EH (cell line): Measurements from ENCODE around the gene IFTAP.
A peak's percentile ranks its signal among the peaks of the same experiment; 100 is the strongest.

Experiments used
- DNase-seq: peaks from one replicate; pipeline ENCODE4 v3.0.0-alpha.2; 2015; ENCODE audit warnings: low read depth

The IFTAP gene

GRCh38 chr11:36598051-36598450, 3.7 kb downstream of the IFTAP start, which contains the start of gene RAG2:
Gene RAG2, minus strand, starts transcription at chr11:36598236. Its CDS starts 4,068 bp downstream, at chr11:36594168.
- DNase-seq: no peak

DNA sequence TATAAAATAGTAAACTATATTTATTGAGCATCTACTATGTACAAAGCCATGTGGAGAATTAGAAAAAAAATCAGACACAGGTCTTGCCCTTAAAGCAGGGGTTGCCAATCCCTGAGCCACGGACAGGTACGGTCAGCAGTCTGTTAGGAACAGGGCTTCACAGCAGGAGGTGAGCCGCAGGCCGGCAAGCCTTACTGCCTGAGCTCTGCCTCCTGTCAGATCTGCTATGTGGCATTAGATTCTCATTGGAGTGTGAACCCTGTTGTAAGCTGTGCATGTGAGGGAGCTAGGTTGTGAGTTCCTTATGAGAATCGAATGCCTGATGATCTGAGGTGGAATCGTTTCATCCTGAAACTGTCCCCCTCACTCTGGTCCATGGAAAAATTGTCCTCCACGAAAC, 5.9 kb downstream of the IFTAP start:
- DNase-seq: no peak

DNA sequence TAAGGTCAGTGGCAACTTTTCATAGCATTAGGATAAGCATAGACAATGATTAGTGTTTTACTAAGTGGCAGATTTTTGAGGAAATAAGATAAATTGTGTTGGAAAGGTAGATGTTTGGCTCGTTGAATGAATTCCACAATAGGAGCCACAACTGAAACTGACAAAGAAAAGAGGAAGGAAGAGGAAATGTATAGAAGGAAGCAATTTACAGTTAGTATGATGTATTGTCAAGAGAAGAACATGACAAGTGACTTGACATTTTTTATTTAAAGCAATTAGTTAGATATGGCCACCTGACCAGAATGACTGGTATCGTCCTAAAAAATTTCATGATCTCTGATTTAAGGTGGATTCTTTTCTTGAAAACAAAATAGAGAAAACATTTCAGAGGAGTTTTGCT, 6.9 kb downstream of the IFTAP start:
- DNase-seq: no peak

DNA sequence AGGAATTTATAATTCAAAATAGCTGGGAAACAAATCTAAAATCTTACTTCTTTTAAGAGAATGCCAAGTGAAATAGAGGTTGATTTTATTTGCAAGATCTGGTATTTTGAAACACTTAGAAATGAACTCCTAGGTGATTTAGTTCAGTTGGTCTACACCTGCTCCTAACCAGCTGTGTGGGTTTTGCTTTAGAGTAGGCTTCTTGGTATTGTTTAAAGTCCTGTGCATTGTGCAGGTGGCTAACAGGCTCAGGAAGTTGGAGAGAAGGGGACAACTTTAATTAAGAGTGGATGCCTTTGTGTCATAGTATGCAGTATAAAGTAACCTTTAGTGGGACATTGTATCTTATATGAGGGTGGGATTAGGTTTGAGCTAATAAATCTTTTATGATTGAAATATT, 7.8 kb downstream of the IFTAP start:
- DNase-seq: no peak

GRCh38 chr11:36605221-36606216, 11.2 kb downstream of the IFTAP start:
- DNase-seq: no peak

DNA sequence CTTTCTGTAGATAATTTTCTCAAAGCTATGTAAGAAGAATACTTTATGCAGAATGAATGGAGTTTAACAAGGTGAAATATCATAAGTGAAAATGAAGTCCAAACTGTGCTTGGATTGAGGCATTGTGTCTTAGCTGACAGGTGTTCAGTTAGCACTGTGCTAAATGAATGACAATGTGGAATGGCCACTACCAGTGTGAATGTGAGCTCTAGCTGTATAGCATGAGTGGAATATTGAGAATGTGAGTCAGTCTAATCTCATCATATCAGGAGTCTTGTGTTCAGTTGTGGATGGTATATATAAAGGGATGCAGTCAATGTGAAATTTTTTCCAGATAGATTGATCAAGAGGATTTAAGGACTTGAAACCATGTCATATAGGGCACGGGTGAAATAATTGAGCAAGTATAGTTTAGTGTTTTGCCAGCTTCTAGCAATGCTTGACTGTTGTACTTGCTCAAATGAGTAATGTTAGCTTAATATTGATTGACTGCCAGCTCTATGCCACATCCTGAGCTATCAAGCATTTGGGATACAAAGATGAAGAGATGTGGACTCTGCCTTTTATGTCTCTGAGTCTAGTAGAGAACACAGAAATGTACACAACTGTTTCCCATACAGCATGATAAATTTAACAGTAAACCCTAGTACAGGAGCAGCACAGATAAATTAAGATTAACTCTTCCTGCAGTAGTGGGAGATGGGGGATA, 14.3 kb downstream of the IFTAP start:
- DNase-seq: no peak

DNA sequence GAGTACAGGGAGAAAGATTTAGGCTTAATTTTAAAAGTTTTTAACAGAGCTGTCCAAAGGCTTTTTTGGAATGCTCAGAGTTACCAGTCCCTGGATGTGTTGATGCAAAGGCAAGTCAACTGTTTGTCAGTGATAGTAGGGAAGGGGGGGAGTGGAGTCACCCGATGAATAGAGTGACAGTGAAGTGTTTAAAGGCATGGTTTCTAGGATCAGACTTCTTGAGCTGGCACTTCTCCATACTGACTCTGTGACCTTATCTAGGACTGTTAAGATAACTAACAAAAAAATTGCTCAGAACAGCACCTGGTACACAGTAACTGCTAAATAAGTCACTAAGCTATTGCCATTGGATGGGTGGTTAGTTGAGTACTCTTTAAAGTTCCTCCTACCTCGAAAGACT, 15.1 kb downstream of the IFTAP start:
- DNase-seq: no peak

GRCh38 chr11:36615826-36616225, 21.5 kb downstream of the IFTAP start:
- DNase-seq: no peak

GRCh38 chr11:36617543-36618362, 23.5 kb downstream of the IFTAP start:
- no peak for DNase-seq

DNA sequence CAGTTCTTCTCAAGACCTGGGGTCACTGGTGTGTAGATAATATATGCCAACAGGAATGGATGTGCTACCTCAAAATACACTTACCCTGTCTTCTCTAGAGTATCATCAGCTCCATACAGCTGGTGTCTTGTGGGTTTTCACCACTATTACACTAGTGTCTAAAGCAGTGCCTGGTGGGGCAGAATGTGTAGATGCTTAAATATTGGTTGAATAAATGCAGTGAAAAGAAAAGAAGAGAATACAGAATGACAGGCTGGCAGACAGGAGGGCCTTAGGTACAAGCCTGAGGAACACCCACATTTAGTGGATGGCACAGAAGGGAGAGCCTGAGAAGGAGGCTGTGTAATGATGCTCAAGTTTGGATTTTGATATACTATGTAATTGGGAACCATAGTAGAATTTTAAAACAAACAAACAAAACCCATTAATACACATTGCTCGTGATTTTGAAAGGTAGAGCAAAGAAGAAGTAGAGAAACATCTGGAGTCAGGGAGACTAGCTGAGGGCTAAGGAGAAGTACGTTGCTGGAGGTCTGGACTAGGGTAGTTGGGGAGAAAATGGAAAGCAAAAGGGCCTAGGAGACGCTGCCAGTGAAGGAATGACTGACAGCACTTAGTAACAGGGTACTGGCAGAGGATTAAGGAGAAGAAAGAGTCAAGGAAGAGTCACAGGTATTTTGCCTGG, 24.2 kb downstream of the IFTAP start:
- DNase-seq: no peak

DNA sequence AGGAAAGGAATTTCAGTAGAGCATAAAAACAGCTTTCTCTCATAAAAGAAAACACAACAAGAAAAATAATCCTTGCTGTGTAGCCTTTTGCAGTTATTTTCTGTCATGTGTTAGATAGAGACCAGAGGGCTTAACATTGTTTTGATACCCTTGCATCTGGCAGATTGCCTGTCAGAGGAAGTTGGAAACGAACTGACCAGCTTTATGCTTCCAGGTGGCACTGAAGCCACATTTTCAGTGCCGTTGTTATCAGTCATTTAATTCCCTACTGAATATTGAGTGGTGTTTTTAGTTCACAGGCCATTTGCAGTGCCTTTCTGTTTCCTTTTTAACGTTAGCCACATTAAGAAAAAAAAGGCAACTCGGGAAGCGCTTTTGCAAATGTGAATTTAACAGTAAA, 25.2 kb downstream of the IFTAP start:
- peak; percentile 1 for DNase-seq

GRCh38 chr11:36620246-36620645, 25.9 kb downstream of the IFTAP start:
- no peak for DNase-seq

DNA sequence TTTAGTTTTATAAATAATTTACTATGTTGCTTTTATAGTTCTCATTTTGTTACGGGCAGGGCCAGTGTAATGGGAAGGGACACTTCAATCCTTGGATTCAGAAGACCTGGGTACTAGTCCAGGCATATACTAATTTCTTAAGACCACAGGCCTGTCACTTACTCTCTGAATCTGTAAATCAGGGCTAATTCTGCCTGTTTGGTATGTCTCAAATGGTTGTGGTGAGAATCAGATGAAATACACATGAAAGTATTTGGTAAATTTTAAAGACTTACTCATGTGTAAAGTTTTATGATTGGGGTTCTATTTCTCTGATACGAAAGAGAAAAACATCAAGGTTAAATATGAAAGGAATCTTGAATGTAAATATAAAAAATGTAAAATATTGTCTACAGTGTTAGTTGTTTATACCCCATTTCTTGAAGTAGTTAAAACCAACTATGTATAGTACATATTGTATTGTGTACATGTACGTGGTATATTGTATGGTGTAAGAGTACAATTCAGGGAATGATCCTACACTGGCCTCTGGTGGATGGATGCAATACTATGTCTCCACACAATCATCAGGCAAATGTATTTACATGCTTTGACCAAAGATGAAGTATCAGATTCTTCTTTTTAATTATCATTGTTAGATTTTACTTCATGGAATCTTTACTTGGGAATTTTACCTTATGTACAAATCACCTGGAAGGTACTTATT, 28.3 kb downstream of the IFTAP start:
- DNase-seq: peak; percentile 41

GRCh38 chr11:36623494-36623893, 29.2 kb downstream of the IFTAP start:
- DNase-seq: no peak

GRCh38 chr11:36627006-36627405, 32.7 kb downstream of the IFTAP start:
- DNase-seq: no peak

DNA sequence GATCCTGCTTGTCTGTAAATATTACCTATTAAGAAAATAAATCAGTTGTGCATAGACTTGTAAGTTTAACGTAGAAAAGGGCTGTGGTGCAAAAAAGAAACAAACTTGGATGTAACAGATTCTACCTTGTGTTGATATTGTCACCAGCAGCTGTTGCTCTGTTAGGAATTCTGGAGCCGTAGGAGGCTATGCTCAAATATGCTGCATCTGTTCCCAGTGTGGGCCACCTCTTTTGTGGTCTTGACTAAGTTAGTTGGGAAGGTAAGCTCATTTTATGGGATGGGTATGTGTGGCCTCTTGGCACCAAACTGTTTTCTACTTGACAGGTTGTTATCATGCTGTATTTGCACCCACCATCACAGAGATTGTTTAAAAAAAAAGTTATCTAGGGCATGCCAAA, 33.2 kb downstream of the IFTAP start:
- DNase-seq: no peak

DNA sequence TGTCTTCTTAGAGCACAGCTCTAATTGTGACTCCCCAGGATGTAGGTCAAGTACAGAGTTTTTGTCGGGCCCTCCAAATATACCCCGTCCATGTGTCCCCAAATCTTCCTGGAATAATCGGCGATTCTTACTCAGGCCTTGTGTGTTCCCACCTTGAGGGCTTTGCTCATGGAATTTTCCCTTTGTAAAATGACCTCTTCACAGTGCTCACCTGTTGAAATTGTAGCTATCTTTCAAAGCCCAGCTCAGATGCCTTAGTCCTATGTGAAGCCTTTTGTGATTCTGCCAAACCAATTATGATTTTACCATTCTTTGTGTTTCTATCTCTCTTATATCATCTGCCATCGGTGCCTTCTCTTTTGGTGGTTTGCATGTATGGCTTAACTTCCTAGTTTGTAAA, 33.8 kb downstream of the IFTAP start:
- DNase-seq: no peak

DNA sequence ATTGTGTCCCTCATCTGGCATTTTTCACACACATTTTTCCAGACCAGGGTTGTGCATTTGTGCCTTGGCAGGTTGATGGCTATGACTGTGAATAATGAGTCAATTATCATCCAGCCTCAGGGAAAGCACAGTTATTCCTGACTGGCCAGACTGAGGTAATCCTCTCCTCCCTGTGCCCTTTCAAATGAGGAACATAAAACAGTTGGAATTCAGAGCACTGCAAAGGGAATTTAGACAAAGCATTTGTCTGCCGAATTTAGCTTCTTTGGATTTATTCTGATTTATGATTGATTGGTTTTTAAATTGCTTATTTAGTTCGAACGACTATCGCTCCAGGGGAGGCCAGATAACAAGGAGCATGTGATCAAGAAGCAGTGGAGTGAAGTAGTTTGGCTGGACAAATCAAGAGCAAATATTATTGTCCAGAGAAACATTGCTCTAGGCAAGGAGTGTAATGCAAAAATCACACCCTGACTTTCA, 34.5 kb downstream of the IFTAP start:
- DNase-seq: peak; percentile 4

- no peak for DNase-seq
Observed at GRCh38 chr11:36631774-36632173, 37.5 kb downstream of the IFTAP start.

- no peak for DNase-seq
Observed at GRCh38 chr11:36635066-36635862, 41.0 kb downstream of the IFTAP start.
